Fibroblast of skin of right quadriceps (primary cell): ENCODE data around the gene CD68.

Source experiments
- DNase-seq: peaks from one replicate; pipeline ENCODE4 v3.0.0-alpha.2; 2013

CD68 gene

DNA sequence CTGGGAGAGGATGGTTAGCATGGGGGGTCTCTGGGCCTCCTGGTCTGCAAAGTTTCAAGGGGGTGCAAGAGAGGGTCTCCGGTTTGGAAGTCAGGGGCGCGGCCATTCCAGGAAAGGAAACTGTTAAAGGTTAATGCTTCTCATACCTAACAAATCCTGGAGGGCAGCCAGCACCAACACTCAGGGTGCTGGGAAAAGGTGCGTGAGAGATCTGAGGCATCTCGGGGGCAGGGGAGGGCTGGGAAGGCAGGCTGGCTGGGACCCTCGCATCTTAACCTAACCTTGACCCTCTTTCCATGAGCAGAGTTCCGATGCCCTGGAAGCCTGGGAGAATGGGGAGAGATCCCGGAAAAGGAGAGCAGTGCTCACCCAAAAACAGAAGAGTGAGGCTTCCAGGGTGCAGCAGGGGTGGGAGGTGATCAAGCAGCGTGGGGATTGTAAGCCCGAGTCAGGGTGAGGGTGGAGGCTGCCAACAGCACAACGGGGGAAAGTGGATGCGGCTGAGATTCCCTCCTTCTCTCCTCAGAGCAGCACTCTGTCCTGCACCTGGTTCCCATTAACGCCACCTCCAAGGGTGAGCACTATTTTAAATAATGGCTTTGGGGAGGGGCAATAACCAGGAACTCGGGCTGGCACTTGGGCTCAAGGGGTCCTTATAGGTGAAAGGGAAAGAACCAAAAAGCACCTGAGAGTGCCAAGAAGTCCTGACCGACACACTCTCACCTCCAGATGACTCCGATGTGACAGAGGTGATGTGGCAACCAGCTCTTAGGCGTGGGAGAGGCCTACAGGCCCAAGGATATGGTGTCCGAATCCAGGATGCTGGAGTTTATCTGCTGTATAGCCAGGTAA is 19.9 kb upstream of the CD68 start:
- DNase-seq, result no peak

DNA sequence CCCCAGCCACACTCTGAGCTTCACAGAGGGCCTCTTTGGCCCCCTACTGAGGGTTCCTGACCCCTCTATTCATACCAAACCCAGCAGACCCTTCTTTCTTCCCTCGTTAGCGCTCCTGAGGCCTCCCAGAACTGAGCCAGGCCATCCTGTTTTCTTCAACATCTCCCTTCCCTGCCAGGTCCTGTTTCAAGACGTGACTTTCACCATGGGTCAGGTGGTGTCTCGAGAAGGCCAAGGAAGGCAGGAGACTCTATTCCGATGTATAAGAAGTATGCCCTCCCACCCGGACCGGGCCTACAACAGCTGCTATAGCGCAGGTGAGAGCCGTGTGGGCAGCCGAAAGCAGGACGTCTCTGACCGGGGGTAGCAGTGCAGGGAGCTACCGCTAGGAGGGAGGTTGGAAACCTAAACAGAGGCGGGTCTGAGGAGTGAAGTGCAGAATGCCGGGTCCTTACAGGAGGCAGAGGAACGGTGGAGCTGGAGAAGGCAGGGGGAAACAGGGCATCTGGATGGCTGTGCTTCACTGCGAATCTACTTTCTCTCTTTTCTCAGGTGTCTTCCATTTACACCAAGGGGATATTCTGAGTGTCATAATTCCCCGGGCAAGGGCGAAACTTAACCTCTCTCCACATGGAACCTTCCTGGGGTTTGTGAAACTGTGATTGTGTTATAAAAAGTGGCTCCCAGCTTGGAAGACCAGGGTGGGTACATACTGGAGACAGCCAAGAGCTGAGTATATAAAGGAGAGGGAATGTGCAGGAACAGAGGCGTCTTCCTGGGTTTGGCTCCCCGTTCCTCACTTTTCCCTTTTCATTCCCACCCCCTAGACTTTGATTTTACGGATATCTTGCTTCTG is 19.0 kb upstream of the CD68 start:
- peak; percentile 55 for DNase-seq

DNA sequence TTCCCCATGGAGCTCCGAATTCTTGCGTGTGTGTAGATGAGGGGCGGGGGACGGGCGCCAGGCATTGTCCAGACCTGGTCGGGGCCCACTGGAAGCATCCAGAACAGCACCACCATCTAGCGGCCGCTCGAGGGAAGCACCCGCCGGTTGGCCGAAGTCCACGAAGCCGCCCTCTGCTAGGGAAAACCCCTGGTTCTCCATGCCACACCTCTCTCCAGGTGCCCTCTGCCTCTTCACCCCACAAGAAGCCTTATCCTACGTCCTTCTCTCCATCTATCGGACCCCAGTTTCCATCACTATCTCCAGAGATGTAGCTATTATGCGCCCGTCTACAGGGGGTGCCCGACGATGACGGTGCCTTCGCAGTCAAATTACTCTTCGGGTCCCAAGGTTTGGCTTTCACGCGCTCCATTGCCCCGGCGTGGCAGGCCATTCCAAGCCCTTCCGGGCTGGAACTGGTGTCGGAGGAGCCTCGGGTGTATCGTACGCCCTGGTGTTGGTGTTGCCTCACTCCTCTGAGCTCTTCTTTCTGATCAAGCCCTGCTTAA is 18.3 kb upstream of the CD68 start:
- peak; percentile 79 for DNase-seq

DNA sequence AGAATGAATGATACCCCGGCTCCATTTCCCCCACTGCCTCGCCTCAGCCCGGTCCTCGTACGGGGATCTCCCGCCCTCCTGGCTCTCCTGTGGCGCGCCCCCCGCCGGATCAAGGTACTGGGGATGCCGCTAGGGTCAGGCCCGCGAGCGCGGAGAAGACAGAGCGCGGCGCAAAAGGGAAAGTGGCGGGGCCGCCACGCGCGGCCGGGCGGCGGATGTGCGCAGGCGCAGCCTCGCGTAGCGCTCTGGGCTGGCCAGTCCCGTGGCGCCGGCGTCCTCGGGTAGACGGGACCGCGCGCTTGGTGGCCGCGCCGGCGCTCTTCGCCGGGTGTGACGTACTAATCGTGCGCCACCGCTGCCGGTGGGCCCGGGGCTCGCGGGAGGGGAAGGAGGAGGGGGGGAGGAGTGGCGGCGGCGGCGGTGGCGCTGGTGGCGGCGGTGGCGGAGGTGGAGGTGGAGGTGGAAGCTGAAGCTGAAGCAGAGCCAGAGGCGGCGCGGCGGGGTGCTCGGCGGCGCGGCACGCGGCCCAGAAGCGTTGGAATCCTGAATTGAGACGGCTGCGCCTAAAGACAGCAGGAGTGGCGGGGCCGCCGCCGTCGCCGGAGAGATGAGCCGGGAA is 17.7 kb upstream of the CD68 start, which contains the start of gene SENP3:
SENP3 (plus strand) TSS at position 331 of the 619 bp plus-strand sequence. CDS start 1,158 bp downstream, outside the sequence.
- peak; percentile 89 for DNase-seq

DNA sequence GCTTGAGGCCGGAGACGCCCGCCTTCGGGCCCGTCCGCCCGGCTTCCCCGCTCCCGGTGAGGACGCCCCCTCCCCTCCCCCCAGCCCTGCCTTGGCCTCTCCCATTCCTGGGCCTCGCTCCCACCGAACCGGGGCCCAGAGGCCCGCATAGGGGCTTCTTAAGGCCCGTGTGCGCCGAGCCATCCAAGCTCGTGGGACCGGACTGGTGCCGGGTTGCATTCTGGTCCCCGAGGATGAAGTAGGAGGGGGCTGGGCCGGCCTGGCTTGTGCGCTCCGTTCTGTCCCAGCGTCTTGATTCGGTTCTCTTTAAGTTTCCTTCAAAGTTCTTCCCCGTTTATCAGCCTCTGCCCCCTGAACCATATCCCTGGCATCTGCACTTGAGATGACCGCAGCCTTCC is 17.2 kb upstream of the CD68 start:
- DNase-seq, result no peak

DNA sequence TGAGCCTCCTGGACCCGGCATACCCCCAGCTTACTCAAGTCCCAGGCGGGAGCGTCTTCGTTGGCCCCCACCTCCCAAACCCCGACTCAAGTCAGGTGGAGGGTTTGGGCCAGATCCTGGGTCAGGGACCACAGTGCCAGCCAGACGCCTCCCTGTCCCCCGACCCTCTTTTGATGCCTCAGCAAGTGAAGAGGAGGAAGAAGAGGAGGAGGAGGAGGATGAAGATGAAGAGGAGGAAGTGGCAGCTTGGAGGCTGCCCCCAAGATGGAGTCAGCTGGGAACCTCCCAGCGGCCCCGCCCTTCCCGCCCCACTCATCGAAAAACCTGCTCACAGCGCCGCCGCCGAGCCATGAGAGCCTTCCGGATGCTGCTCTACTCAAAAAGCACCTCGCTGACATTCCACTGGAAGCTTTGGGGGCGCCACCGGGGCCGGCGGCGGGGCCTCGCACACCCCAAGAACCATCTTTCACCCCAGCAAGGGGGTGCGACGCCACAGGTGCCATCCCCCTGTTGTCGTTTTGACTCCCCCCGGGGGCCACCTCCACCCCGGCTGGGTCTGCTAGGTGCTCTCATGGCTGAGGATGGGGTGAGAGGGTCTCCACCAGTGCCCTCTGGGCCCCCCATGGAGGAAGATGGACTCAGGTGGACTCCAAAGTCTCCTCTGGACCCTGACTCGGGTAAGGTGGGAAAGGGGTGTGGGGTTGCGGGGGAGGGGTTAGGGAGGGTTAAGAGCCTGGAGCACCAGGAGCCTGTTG is 16.1 kb upstream of the CD68 start:
- no peak for DNase-seq

DNA sequence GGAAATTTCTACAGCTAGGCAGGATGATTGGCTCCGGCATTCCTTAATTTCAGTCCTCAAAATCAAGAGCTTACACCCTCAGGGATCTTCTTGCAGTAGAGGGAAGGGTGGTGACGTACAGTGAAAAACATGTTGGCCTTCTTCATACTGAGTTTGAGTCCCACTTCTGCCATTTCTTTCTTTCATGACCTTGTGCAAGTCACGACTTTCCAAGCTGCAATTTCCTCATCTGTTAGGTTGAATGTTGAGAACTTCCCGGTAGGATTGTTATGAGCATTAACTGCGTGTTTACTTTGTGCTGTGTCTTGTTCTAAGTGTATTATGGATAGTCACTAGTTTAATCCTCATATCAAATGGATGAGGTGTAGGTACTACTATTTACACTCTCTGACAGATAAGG is 9.9 kb upstream of the CD68 start:
- no peak for DNase-seq

DNA sequence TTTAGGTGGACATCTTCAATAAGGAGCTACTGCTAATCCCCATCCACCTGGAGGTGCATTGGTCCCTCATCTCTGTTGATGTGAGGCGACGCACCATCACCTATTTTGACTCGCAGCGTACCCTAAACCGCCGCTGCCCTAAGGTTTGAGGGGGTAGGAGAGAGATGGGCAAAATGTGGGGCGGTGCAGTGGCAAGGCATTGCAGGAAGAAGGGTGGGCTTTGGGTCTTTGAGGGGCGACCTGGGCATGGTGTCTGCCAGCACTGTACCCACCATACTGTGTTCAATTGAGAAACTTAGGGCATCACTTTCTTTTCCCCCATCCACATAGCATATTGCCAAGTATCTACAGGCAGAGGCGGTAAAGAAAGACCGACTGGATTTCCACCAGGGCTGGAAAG is 9.1 kb upstream of the CD68 start:
- DNase-seq, result no peak

DNA sequence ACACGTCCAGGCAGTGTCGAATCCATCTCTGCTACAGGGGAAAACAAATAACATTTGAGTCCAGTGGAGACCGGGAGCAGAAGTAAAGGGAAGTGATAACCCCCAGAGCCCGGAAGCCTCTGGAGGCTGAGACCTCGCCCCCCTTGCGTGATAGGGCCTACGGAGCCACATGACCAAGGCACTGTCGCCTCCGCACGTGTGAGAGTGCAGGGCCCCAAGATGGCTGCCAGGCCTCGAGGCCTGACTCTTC is 7.2 kb upstream of the CD68 start:
- DNase-seq, result no peak

DNA sequence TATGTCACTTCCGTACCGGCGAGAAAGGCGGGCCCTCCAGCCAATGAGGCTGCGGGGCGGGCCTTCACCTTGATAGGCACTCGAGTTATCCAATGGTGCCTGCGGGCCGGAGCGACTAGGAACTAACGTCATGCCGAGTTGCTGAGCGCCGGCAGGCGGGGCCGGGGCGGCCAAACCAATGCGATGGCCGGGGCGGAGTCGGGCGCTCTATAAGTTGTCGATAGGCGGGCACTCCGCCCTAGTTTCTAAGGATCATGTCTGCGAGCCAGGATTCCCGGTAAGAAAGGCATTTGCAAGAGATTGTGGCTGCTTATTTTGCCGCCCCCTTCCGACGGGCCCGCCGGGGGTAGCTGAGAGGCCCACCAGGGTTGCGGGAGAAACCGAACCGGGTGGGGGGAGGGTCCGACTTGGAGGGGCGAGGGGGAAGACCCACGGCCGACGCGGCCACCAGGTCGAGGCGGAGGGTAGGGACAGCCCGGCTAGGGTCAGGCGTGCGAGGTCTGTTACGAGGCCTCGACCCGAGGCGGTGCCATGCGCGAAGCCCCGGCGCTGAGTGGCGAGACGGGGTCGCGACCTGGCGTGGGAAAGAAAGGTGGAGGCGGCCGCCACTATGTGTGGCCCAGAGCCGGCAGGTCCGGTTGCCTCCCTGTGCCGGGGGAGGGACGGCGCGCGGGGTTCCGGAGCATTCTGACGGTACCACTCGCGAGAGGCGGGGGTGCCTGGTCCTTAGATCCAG is 6.7 kb upstream of the CD68 start:
- DNase-seq, result peak; percentile 100

DNA sequence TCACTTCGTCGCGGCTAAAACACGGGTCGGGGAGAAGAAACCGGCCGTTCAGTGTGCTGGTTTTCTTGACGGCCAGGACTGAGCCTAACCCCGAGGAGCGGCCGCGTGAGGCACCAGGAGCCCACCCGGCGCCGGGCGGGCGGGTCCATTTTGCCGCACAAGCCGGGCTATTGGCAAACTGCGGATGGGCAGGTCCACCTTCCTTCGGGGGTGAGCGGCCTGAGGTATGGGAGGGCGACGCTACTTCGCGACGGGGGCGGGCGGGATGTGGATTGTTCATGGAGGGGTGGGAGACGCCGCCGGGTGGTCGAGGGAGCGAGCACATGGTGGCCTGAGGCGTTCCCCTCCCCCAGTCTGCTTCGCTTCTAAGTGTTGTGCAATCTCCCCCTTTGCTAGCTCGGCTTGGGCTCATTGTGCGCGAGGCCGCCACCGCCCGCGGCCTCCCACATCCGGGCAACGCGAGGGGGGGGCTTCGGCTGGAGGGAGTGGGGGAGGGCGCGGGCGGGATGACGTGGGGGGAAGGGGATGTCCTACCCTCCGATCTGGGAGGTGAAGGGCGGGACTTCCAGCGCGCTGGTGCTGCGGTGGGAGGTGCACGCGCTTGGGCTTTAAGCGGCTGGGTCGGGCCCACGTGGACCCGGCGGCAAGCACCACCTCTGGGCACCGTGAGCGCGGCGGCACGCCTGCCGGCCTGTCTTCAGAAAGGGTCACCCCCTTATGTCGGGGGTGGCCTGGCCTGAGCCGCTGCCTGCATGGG is 5.9 kb upstream of the CD68 start:
- peak; percentile 94 for DNase-seq

DNA sequence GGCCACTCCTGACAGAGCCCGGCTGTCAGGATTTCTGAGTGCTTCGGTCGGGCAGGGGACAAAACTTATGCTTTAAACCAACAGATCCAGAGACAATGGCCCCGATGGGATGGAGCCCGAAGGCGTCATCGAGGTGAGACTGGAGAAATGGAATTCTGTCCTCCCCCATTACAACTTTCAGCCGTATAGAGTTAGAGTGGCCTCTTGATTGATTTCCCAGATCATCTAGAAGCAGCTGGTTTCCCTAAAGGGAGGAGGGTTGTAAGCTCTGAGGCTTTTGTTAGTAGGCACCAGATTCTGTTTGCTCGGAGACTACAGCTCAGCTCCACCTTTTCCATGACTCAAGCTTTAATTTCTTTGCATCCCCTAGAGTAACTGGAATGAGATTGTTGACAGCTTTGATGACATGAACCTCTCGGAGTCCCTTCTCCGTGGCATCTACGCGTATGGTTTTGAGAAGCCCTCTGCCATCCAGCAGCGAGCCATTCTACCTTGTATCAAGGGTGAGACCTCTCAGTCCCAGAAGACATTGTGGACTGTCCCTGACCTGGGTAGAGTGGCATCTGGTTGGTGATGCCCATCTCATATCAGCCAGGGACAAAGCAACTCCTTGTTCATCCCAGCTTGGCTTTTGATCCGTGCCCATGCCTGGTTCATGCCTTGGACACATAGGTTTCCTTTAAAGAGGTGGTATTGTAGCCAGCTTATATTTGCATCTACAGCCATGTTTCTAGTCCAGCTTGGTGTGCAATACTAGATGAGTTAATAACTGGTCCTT is 5.1 kb upstream of the CD68 start:
- DNase-seq, result no peak

DNA sequence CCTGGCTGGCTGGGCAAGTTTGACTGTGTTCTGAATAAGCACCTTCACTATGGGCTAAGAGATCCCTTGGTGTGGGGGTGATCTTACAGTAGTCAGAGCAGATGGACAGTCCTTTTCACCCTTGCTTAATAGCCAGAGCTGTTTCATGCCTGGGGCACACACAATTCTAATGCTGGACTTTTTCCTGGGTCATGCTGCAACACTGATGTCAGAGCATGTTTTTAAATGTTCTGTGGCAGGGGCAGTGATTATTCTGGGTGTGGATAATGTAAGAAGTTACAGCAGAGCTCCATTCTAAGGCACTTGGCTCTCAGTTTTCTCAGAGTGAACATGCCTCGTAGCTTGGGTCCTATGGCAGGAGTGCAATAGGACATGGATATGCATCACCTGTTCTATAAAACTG is 4.0 kb upstream of the CD68 start:
- no peak for DNase-seq

DNA sequence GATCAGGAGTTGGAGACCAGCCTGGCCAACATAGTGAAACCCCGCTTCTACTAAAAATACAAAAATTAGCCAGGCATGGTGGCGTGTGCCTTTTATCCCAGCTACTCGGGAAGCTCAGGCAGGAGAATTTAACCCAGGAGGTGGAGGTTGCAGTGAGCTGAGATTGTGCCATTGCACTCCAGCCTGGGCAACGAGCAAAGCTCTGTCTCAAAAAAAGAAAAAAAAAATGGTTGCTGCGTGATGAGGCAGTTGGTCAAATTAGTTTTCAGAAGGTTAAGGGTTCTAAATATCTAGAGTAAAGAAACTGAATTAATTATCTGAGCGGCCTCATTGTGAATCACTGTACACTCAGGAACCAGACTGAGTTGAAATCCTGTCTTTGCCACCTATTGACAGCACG is 3.5 kb upstream of the CD68 start:
- DNase-seq, result no peak

DNA sequence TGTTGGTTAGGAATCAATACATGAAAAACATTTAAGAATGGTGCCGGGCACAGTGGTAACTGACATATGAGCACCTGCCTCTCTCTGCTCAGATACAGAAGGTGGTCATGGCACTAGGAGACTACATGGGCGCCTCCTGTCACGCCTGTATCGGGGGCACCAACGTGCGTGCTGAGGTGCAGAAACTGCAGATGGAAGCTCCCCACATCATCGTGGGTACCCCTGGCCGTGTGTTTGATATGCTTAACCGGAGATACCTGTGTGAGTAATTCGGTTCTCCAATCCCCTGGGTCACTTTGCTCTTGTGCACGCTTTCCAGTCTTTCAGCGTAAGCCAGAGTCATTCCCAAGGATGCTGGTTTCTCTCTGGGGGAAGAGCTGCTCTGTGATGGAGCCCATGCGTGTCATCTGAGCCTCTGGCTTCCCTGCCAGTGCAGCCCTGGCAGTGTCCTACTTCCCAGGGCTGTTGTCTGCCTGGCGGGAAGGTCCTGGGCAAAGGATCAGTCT is 3.0 kb upstream of the CD68 start:
- DNase-seq, result no peak

DNA sequence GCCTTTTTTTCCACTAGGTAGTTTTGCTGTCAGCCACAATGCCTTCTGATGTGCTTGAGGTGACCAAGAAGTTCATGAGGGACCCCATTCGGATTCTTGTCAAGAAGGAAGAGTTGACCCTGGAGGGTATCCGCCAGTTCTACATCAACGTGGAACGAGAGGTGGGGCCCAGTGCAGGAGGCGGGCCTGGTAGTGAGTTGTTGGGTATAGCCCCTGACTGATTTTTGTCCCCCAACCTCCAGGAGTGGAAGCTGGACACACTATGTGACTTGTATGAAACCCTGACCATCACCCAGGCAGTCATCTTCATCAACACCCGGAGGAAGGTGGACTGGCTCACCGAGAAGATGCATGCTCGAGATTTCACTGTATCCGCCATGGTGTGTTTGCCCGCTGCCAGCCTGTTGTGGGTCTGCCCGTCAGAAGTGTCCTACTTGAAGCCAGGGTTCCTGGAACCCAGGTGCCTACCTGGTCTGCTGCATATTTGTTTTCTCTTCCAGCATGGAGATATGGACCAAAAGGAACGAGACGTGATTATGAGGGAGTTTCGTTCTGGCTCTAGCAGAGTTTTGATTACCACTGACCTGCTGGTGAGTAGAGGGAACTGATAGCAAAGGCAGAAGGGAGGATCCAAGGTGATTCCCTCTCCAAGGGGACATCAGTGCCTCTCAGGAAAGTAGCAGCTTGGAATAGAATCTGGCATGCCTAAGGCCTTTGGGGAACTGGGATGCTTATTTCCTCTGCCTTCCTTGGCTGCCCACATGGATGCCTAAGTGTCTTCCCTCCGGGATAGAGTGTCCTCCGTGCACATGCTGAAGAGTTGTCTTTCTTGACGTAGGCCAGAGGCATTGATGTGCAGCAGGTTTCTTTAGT is 1.9 kb upstream of the CD68 start:
- DNase-seq, result no peak

DNA sequence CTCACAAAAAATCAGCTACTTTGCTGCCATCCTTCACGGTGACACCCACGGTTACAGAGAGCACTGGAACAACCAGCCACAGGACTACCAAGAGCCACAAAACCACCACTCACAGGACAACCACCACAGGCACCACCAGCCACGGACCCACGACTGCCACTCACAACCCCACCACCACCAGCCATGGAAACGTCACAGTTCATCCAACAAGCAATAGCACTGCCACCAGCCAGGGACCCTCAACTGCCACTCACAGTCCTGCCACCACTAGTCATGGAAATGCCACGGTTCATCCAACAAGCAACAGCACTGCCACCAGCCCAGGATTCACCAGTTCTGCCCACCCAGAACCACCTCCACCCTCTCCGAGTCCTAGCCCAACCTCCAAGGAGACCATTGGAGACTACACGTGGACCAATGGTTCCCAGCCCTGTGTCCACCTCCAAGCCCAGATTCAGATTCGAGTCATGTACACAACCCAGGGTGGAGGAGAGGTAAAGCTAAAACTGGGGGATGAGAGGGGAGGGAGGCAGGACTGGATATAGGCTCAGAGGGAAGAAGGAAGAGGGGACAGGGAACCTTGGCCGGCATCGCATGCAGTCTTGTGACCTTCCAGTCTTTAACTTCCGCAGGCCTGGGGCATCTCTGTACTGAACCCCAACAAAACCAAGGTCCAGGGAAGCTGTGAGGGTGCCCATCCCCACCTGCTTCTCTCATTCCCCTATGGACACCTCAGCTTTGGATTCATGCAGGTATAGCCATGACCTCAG is 581 bp downstream of the CD68 start:
- no peak for DNase-seq
